Measurements from ENCODE around the gene IRF7. TPM values are rescaled to one million over a fixed set of nuclear protein-coding genes. Genes with fewer than 3 reads are reported as not detected.

IRF7 gene
- 6.9 and 12.0 TPM in 2 replicates for total RNA-seq

GRCh38 chr11:615504-616319 lies at the start of gene IRF7:
Gene IRF7 (minus strand): TSS chr11:615950. CDS start chr11:615364, 586 bp downstream.

GRCh38 chr11:636511-637332 lies 21.0 kb upstream of the IRF7 start, which contains the start of gene DRD4:
Gene DRD4 (plus strand): TSS chr11:637269. CDS start chr11:637305, 36 bp downstream.

GRCh38 chr11:626475-627307 lies 10.9 kb upstream of the IRF7 start, which contains the start of gene SCT:
Gene SCT (minus strand): TSS chr11:627181. CDS start chr11:627143, 38 bp downstream.

GRCh38 chr11:624705-625635 lies 9.2 kb upstream of the IRF7 start, which contains the start of gene CDHR5:
Gene CDHR5 (minus strand): TSS chr11:624955. CDS start chr11:624902, 53 bp downstream.

GRCh38 chr11:575996-576768 lies 39.6 kb downstream of the IRF7 start, which contains the start of gene PHRF1:
Gene PHRF1 (plus strand): TSS chr11:576470. CDS start chr11:581513, 5,043 bp downstream.

Other genes starting within 250 kb of the IRF7 start
- 43.2 and 82.5 TPM in 2 replicates for gene B4GALNT4, start 246.5 kb downstream of the IRF7 start, total RNA-seq
- 520 and 527 TPM in 2 replicates for gene PKP3, start 221.7 kb downstream of the IRF7 start, total RNA-seq
- gene SIGIRR, start 201.0 kb downstream of the IRF7 start, total RNA-seq: 11.2 and 15.7 TPM in 2 replicates
- gene ANO9, start 173.9 kb downstream of the IRF7 start, total RNA-seq: 10.5 and 18.0 TPM in 2 replicates
- 61.4 and 62.0 TPM in 2 replicates for gene PTDSS2, start 165.7 kb downstream of the IRF7 start, total RNA-seq
- 293 and 326 TPM in 2 replicates for gene RNH1, start 108.7 kb downstream of the IRF7 start, total RNA-seq
- gene HRAS, start 80.4 kb downstream of the IRF7 start, total RNA-seq: 123 and 134 TPM in 2 replicates
- 0.23 and 0.56 TPM in 2 replicates for gene LRRC56, start 78.4 kb downstream of the IRF7 start, total RNA-seq
- 0.56 and 1.7 TPM in 2 replicates for gene LMNTD2, start 55.2 kb downstream of the IRF7 start, total RNA-seq
- gene RASSF7, start 55.0 kb downstream of the IRF7 start, total RNA-seq: 82.9 and 90.5 TPM in 2 replicates
- 26.3 and 30.6 TPM in 2 replicates for gene PHRF1, start 39.5 kb downstream of the IRF7 start, total RNA-seq
- gene CDHR5, start 9.0 kb upstream of the IRF7 start, total RNA-seq: not detected in 2 replicates
- not detected in 2 replicates for gene SCT, start 11.2 kb upstream of the IRF7 start, total RNA-seq
- gene DRD4, start 21.3 kb upstream of the IRF7 start, total RNA-seq: not detected in 2 replicates
- 24.2 and 27.1 TPM in 2 replicates for gene DEAF1, start 79.3 kb upstream of the IRF7 start, total RNA-seq
- gene TMEM80, start 79.9 kb upstream of the IRF7 start, total RNA-seq: 18.9 and 28.6 TPM in 2 replicates
- gene EPS8L2, start 90.3 kb upstream of the IRF7 start, total RNA-seq: 117 and 146 TPM in 2 replicates
- 301 and 355 TPM in 2 replicates for gene TALDO1, start 131.5 kb upstream of the IRF7 start, total RNA-seq
- gene GATD1, start 161.5 kb upstream of the IRF7 start, total RNA-seq: 27.6 and 42.5 TPM in 2 replicates
- 0.07 TPM in 1 of 2 replicates, not detected in the other for gene CEND1, start 174.1 kb upstream of the IRF7 start, total RNA-seq
- gene SLC25A22, start 182.3 kb upstream of the IRF7 start, total RNA-seq: 19.5 and 22.4 TPM in 2 replicates
- gene PIDD1, start 189.3 kb upstream of the IRF7 start, total RNA-seq: 13.4 and 16.1 TPM in 2 replicates
- 650 and 899 TPM in 2 replicates for gene RPLP2, start 194.0 kb upstream of the IRF7 start, total RNA-seq
- gene PNPLA2, start 203.0 kb upstream of the IRF7 start, total RNA-seq: 14.3 and 15.4 TPM in 2 replicates
- 2.4 and 3.0 TPM in 2 replicates for gene CRACR2B, start 212.0 kb upstream of the IRF7 start, total RNA-seq
- 323 and 365 TPM in 2 replicates for gene CD151, start 217.0 kb upstream of the IRF7 start, total RNA-seq
- gene POLR2L, start 226.6 kb upstream of the IRF7 start, total RNA-seq: 149 and 226 TPM in 2 replicates
- 89.6 and 96.4 TPM in 2 replicates for gene TSPAN4, start 226.9 kb upstream of the IRF7 start, total RNA-seq

All from airway epithelial cell (primary cell).